Sciatic nerve (tissue), 2 donors: ENCODE data around the gene FN3KRP. TPM values are rescaled to one million over a fixed set of nuclear protein-coding genes. Genes with fewer than 3 reads are reported as not detected.
A peak's percentile ranks its signal among the peaks of the same experiment; 100 is the strongest.
"Not testable (repeated sequence)": the region's sequence is repeated elsewhere in the genome, so short reads cannot be mapped to it uniquely, and the experiment has no call there.

ENCODE experiments used
- ATAC-seq: fragments of 200-7000 bp; cut with Tn5 transposase; one replicate; pipeline ENCODE4 v1.9.1; 2020; ENCODE audit warnings: mild to moderate bottlenecking, moderate library complexity
- DNase-seq: peaks from one replicate; pipeline ENCODE4 v3.0.0-alpha.2; 2020; ENCODE audit warnings: low spot score
- intact Hi-C: fragments of 100-400 bp; cut with DNase I; formaldehyde crosslinking; loops from one replicate; pipeline ENCODE4 v1.14.2; 2022
- total RNA-seq: library from RNA; stranded (reverse); fragmentation: NEBNext Ultra II Directional; extraction: Animal tissue kit (Norgen Biotek cat#: 25700); gene quantifications from one replicate; pipeline ENCODE4 v1.2.1, GENCODE V29; 2021
- donor health status: DM: no; HTN: no; CAD: no.
- donor health status: DM: no; HTN: no; CAD: no.

Gene FN3KRP
- total RNA-seq, 1 donor from 2014 or later = 32.3 TPM

GRCh38 chr17:82734987-82735866 lies 18.7 kb downstream of the FN3KRP start, which contains the start of gene FN3K:
FN3K (plus strand) TSS chr17:82735615; CDS start chr17:82735637, 22 bp downstream.
- intact Hi-C loops = loop anchor here (5.0 kb wide), 1 partner anchor 1813 kb away; no protein-coding TSS in a partner anchor
- peak; percentile 87 for ATAC-seq
- DNase-seq = peak; percentile 85

GRCh38 chr17:82736511-82737185 lies 20.1 kb downstream of the FN3KRP start:
- intact Hi-C loops = loop anchor here (5.0 kb wide), 1 partner anchor 1814 kb away; no protein-coding TSS in a partner anchor
- ATAC-seq = no peak

GRCh38 chr17:82737967-82738877 lies 21.7 kb downstream of the FN3KRP start:
- ATAC-seq (peak; percentile 37), DNase-seq (peak; percentile 80)
- intact Hi-C loops = loop anchor here (5.0 kb wide), 1 partner anchor 1816 kb away; no protein-coding TSS in a partner anchor

More at GRCh38 chr17:82736511-82737185, 20.1 kb downstream of the FN3KRP start:
- no peak for DNase-seq

DNA sequence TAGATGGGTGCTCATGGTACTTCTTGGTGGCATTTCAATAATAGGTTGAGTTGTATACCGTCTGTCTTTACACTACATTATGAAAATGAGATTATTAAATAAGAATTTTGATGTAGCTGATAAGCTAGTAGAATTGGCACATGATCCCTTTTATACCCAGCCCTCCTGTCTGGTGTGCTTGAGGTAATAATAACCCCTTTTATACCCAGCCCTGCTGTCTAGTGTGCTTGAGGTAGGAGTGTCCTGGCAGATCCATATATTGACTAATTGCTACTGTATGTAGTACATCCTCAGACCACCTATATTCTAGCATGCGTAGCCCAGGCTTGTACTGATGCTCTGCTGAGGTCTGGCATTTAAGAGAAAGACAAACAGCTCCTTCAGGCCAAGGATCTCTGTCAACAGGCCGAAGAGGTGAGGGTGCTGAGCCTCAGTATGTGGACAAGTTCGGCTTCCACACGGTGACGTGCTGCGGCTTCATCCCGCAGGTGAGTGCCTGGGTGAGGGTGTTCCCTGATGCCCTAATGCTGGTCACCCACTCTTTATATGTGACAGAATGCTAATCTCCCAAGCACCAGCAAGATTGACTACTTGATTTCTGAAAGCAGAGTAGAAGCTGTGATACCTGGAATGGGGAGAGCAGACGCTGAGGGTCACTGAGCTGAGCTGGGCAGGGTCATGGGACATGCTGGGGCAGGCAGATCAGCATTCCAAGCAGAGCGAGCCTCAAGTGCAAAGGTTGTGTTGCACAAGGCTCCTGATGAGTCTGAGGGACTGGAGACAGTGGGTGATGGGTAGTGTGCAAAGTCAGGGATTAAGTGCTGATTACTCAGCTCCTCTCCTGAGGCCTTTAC lies 24.6 kb downstream of the FN3KRP start:
- DNase-seq (no peak), ATAC-seq (no peak)
- intact Hi-C loops = no loop called here

- intact Hi-C loops = no loop called here
- ATAC-seq (peak; percentile 27), DNase-seq (no peak)
Measured at GRCh38 chr17:82743344-82744219, 27.1 kb downstream of the FN3KRP start.

DNA sequence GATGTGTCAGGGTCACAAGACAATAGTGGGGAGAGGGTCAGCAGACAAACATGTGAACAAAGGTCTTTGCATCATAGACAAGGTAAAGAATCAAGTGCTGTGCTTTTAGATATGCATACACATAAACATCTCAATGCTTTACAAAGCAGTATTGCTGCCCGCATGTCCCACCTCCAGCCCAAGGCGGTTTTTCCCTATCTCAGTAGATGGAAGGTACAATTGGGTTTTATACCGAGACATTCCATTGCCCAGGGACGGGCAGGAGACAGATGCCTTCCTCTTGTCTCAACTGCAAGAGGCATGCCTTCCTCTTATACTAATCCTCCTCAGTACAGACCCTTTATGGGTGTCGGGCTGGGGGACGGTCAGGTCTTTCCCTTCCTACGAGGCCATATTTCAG lies 28.2 kb downstream of the FN3KRP start:
- DNase-seq, ATAC-seq, intact Hi-C loops: not testable (repeated sequence)

DNA sequence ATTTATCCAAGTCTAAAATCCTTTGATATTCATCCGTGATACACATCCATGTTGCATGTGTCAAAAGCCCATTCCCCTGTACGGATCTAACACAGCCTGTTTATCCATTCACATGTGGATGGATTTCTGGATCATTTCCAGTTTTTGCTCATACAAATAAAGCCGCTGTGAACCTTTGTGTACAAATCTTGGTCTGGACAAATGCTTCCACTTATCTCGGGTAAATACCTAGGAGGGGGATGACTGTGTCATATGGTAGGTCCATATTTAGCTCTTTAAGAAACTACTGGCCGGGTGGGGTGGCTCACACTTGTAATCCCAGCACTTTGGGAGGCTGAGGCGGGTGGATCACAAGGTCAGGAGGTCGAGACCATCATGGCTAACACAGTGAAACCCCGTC lies 29.0 kb downstream of the FN3KRP start:
- intact Hi-C loops = no loop called here
- DNase-seq (no peak), ATAC-seq (no peak)

DNA sequence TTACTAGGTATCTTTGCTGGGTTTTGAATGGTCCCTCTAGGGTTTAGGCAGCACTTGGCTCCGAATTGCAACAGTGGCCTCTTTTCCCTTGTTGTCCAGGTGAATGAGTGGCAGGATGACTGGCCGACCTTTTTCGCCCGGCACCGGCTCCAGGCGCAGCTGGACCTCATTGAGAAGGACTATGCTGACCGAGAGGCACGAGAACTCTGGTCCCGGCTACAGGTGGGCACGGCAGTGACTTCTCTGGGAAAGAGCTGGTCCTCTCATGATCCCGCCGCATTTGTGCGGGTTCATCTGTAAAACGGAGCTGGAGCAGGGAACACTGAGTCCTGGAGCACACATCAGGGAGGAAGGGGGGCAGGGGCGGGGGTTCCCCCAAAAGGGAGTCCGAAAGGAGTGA lies 32.2 kb downstream of the FN3KRP start:
- intact Hi-C loops = no loop called here
- no peak for ATAC-seq
- no peak for DNase-seq

DNA sequence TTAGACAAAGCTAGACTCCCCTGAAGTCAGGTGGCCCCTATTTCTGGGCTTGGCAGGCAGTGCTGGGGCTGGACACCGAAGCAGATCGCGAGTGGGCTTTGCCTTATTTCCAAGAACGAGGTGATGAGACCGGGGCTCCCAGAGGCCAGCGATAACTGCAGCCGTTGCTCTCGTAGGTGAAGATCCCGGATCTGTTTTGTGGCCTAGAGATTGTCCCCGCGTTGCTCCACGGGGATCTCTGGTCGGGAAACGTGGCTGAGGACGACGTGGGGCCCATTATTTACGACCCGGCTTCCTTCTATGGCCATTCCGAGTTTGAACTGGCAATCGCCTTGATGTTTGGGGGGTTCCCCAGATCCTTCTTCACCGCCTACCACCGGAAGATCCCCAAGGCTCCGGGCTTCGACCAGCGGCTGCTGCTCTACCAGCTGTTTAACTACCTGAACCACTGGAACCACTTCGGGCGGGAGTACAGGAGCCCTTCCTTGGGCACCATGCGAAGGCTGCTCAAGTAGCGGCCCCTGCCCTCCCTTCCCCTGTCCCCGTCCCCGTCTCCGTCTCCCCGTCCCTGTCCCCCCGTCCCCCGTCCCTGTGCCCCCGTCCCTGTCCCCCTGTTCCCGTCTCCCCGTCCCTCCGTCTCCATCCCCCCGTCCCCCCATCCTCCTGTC lies 33.9 kb downstream of the FN3KRP start:
- no peak for ATAC-seq
- intact Hi-C loops = no loop called here
- DNase-seq = no peak

DNA sequence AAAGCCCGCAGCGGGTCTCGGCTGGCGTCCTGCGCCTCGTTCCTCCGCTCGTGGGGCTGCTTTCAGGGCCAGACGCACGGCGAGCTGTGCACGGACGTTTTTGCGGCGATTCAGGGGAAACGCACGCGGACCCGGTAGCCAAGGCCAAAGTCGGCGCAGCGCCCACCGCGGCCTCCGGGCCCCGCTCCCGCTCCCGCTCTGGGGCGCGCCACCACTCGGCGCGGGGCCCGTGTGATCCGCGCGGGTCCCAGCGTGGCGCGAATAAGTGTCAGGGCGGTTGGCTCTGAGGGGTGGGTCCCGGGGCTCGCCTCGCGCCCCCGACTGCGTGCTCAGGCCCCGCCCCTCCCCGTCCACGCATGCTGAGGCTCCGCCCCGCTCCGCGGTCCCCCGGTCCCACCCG lies 34.7 kb downstream of the FN3KRP start:
- intact Hi-C loops = no loop called here
- ATAC-seq = peak; percentile 68
- DNase-seq = peak; percentile 72

DNA sequence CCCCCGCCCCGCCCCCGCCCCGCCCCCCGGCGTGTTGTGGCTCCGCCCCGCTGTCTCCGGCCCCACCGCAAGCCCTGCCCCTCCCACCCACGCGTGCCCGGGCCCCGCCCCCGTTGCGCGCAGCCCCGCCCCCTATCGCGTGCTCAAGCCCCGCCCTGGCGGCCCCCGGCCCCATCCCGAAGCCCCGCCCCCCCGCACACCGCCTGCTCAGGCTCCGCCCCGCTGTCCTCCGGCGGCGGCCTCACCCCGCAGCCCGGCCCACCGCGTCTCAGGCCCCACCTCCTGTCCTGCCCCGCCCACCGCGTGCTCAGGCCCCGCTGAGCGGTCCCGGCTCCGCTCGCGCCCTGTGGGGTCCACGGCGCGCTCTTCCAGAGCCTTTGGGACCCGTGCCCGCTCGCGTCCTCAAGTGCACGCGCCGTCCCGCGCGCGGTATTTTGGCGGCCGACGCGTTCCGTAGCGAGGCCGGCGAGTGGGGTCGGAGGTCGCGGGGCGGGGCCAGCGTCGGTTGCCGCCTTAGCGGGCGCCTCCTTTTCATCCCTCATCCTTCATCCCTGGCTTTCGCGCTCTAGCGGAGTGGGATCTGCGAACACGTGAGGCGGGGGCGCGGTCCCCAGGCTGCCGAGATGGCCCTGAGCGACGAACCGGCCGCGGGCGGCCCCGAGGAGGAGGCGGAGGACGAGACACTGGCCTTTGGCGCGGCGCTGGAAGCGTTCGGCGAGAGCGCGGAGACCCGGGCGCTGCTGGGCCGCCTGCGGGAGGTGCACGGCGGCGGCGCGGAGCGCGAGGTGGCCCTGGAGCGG lies 35.3 kb downstream of the FN3KRP start, which contains the start of gene TBCD:
TSS of gene TBCD (plus strand) at position 495 of the 800 bp plus-strand sequence. CDS start at position 624, 129 bp downstream.
- DNase-seq (peak; percentile 96), ATAC-seq (peak; percentile 94)
- intact Hi-C loops = no loop called here

DNA sequence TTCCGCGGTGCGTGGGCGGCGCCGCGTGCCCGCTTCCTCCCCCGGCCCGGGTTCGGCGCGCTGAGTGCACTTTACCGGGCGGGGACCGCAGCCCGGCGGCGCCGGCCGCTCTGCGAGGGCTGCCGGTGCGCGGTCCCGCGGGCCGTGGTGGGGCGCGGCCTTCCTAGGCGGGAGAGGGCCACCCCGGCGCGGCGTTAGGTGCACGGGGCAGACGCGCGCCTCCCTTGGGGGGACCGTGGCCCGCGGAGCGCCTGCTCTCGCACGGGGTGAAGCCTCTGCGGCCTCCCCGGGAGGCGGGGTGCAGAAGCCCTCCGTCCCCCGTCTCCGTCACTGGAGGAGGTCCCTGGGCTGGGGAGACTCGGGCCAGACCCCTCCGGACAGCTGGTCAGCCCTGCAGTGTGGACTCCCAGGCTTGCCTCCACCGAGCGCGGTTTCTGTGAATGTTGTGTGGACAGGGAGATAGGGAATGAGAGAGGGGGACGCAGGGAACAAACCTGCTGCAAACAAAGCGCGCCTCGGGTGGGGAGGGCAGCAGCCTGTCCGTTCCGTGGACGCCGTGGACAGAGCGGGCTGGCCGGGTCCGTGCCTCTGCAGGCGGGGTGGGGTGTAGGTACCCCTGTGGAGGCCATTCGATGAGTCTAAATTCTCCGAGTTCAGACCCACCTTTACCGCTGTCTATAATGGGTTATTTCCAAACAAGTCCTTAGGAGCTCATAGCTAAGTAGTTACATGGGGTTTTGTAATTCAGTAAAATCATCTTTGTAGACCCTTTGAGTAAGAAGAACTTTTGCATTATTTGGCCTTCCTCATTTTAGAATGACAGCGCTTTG lies 36.1 kb downstream of the FN3KRP start:
- intact Hi-C loops = no loop called here
- ATAC-seq = peak; percentile 7
- peak; percentile 69 for DNase-seq

DNA sequence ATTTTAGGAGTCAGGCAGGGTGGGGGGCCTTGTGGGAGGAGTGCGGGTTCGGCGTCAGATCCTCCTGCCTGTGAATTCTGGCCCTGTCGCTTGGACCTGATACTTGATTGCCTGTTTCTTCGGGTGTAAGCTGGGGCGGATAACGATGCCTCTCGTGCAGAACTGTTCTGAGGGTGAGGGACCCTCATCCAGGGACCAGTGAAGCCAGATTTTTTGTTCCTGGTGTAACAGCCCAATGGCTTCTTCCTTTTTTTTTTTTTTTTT lies 36.6 kb downstream of the FN3KRP start:
- no peak for ATAC-seq
- intact Hi-C loops = no loop called here
- DNase-seq = no peak

GRCh38 chr17:82754297-82755208 lies 38.0 kb downstream of the FN3KRP start:
- intact Hi-C loops = no loop called here
- ATAC-seq (no peak), DNase-seq (no peak)
